HG03066 (cell line): ENCODE data around the gene PITX2.

ENCODE experiments used
- ATAC-seq: cut with Tn5 transposase; IDR thresholded peaks from one replicate; pipeline ENCODE4 v1.9.1; 2021; ENCODE audit warnings: low read depth; ENCODE audit not compliant: unreplicated experiment

The PITX2 gene

GRCh38 chr4:110624904-110625494 is 2.1 kb upstream of the PITX2 start:
- ATAC-seq, result no peak

GRCh38 chr4:110624398-110624780 is 1.5 kb upstream of the PITX2 start:
- no peak for ATAC-seq

GRCh38 chr4:110623718-110624397 is 981 bp upstream of the PITX2 start:
- ATAC-seq, result no peak

GRCh38 chr4:110621839-110622751 is 782 bp downstream of the PITX2 start:
- peak; percentile 8 for ATAC-seq

GRCh38 chr4:110621328-110621812 is 1.5 kb downstream of the PITX2 start:
- ATAC-seq, result no peak

GRCh38 chr4:110620691-110621327 is 2.1 kb downstream of the PITX2 start:
- no peak for ATAC-seq

GRCh38 chr4:110620322-110620690 is 2.6 kb downstream of the PITX2 start:
- ATAC-seq, result no peak

GRCh38 chr4:110619463-110620247 is 3.2 kb downstream of the PITX2 start:
- ATAC-seq, result no peak

GRCh38 chr4:110618581-110619462 is 4.1 kb downstream of the PITX2 start:
- no peak for ATAC-seq

- no peak for ATAC-seq
Observed at GRCh38 chr4:110617646-110618580, 5.0 kb downstream of the PITX2 start.

DNA sequence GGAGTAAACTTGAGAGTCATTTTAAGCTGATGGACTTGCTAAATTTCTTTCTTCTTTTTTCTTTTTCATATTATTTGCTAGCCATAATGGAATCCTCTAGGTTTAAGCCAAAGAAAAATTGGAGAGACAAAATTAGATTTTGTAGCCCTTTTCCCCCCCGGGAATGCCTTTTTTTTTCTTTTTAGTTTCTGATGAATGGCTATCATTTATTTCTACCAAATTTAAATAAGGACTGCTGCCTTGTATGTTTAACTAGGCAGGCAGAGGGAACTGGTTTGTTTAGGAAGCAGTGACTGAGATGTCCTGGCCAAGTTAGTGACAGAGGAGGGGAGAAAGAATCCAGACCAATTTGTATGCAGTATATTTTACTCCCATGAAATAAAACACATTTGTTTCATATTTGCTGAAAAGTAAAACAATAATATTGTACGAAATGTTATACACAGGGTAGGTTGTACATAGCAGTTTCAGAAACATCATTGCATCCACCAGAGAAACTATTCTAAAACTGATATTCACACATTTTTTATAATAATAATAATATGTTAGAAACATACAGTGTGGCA is 5.7 kb downstream of the PITX2 start:
- no peak for ATAC-seq

GRCh38 chr4:110616238-110617074 is 6.4 kb downstream of the PITX2 start:
- ATAC-seq, result no peak

DNA sequence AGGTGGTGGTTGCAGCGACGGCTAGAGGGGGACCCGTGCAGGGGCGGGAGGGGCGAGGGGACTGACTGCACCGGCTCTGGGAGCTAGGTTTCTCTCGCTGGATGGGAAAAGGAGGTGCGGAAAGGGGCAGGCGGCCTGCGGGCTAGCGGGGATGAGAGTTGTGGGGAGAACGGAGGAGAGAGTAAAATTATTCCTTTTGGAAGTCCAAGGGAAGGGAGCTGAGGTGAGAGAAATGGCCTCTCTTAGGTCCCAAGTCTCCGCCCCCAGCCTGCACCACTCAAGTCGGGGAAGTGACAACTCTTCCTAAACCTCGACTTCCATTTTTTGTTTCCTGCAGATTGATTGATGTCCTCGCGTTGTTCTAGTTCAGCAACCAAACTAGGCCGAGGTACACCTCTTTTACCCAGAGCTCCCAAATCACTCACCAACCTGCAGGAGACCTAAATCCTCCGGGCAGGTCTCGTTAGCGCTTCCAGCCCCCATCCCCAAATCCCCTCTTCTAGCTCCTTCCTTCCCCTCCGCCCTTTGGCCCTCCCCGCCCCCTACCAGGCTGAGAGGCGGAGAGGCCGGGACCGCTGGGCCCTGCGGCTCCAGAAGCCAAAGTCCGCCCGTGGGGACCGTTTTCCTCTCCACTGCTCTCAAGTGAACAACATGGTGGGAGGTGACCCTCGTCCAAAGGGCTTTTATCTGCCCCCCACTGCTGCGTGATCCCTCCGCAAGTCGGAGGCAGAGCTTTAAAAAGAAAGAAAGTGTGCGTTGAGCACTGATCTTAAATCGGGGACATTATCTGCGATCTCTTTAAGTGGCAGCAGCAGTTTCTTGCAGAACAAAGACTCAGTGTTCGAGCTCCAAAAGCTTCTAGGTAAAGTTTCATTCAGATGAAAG is 7.3 kb downstream of the PITX2 start:
- no peak for ATAC-seq

- no peak for ATAC-seq
Observed at GRCh38 chr4:110614976-110615352, 7.9 kb downstream of the PITX2 start.

DNA sequence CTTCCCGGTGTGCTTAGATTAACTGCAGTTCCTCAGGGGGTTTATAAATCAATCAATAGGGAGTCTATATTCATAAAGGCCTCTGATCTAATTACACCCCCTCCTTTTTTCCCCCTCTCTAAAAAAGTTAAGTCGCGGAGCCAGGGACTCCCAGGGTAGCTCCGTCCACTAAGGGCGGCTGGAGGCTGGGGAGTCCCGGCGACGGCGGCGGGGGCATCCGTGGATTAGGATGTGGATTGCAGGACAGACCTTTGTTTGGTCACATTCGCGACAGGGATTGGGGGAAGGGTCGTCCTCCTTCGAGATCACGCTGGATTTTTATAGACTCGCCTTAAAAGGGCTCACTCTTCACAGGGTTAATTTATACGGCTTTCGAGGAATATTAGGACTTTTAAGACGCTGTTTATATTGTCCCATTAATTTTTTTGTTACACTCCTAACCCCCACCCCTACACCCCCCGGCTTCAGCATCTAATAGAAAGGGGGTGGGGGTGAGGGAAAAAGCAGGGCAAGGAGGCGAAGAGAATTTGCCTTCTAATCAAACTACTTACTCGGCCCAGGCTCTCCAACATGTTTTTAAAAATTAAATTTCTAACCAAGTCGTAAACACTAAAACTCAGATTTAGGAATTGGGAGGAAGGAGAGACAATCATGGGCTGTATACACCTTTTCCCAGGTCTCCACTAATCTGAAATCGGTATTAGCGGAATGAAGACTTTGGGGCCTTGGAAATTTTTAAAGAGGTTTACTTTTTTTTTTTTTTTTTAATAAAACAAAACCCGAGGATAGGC is 8.5 kb downstream of the PITX2 start:
- no peak for ATAC-seq
